H1 (cell line): ENCODE data around the gene RNF212. TPM values are rescaled to one million over a fixed set of nuclear protein-coding genes. Genes with fewer than 3 reads are reported as not detected.

Experiments used
- CTCF ChIA-PET: fragments of 300-600 bp; sonication (Branson Sonifier 250); formaldehyde crosslinking; loops from one replicate; lab custom pipeline; 2021; ENCODE audit not compliant: partially characterized antibody; lab: Charles Lee
- POLR2A ChIA-PET: fragments of 300-600 bp; sonication (Branson Sonifier 250); formaldehyde crosslinking; loops from one replicate; lab custom pipeline; 2021; ENCODE audit warnings: inconsistent platforms; ENCODE audit not compliant: partially characterized antibody; lab: Charles Lee
- DNase-seq, 2 experiments: peaks; one replicate each; pipeline versions ENCODE4 v3.0.0 to v3.0.0-alpha.2; 2010 to 2022; ENCODE audit warnings: low spot score in 2 of 2, low read depth in 1 of 2, mixed read lengths in 1 of 2
- FAIRE-seq: peaks from 2 replicates; lab custom pipeline; 2011; peaks lifted over from hg19 to GRCh38; lab: Jason Lieb, UNC
- H2AFZ ChIP-seq: 2 replicates; pipeline ENCODE4 v1.8.1; 2012; ENCODE audit warnings: low read length, inconsistent platforms
- H2AK5ac ChIP-seq: 2 replicates; pipeline ENCODE4 v1.6.1; 2013; ENCODE audit warnings: low read depth, low read length
- H2BK120ac ChIP-seq: replicated peaks from 2 replicates; pipeline ENCODE3; 2013; ENCODE audit warnings: low read depth, low read length, inconsistent platforms
- H2BK12ac ChIP-seq: 2 replicates; pipeline ENCODE4 v1.6.1; 2013; ENCODE audit warnings: low read depth, low read length
- H2BK15ac ChIP-seq: 2 replicates; pipeline ENCODE4 v1.6.1; 2013; ENCODE audit warnings: low read length
- H2BK20ac ChIP-seq: 2 replicates; pipeline ENCODE4 v1.6.1; 2013; ENCODE audit warnings: low read length
- H2BK5ac ChIP-seq: 2 replicates; pipeline ENCODE4 v1.6.1; 2013; ENCODE audit warnings: low read depth, low read length
- H3K14ac ChIP-seq: 2 replicates; pipeline ENCODE4 v1.6.1; 2013; ENCODE audit warnings: inconsistent platforms; ENCODE audit not compliant: insufficient read length
- H3K18ac ChIP-seq: 2 replicates; pipeline ENCODE4 v1.6.1; 2013; ENCODE audit warnings: low read length; ENCODE audit errors: extremely low read depth
- H3K23ac ChIP-seq: 2 replicates; pipeline ENCODE4 v1.6.1; 2013; ENCODE audit warnings: inconsistent platforms; ENCODE audit not compliant: insufficient read length
- H3K23me2 ChIP-seq: 2 replicates; pipeline ENCODE4 v1.6.1; 2013; ENCODE audit warnings: low read depth, low read length
- H3K27ac ChIP-seq: 2 replicates; pipeline ENCODE4 v1.6.1; 2011; ENCODE audit warnings: low read depth, low read length, inconsistent platforms
- H3K27me3 ChIP-seq, 4 experiments: replicated peaks in 1 of 4; 1 replicate in 1 of 4; 2 replicates in 3 of 4; pipeline versions ENCODE4 v1.6.1 to v1.8.1; 2011 to 2013; ENCODE audit warnings: low read length in 3 of 4, mild to moderate bottlenecking in 3 of 4, inconsistent platforms in 2 of 4, mixed read lengths in 2 of 4, moderate library complexity in 1 of 4; ENCODE audit not compliant: control insufficient read depth in 3 of 4, insufficient read depth in 3 of 4; ENCODE audit errors: extremely low read depth in 1 of 4
- H3K36me3 ChIP-seq, 4 experiments: 2 replicates each; pipeline versions ENCODE4 v1.6.1 to v1.8.1; 2011 to 2013; ENCODE audit warnings: mild to moderate bottlenecking in 4 of 4, low read length in 3 of 4, moderate library complexity in 2 of 4, control low read depth in 1 of 4, inconsistent platforms in 1 of 4; ENCODE audit not compliant: insufficient read depth in 4 of 4, control insufficient read depth in 2 of 4
- H3K4ac ChIP-seq: replicated peaks from 2 replicates; pipeline ENCODE3; 2013; ENCODE audit warnings: low read length, low read depth, mixed read lengths, inconsistent platforms; ENCODE audit not compliant: insufficient read length
- H3K4me1 ChIP-seq, 4 experiments: replicated peaks in 1 of 4; 1 replicate in 1 of 4; 2 replicates in 3 of 4; pipeline versions ENCODE4 v1.6.1 to v1.8.1; 2011 to 2013; ENCODE audit warnings: low read length in 3 of 4, inconsistent platforms in 2 of 4, mixed read lengths in 1 of 4; ENCODE audit not compliant: insufficient read depth in 4 of 4, control insufficient read depth in 3 of 4
- H3K4me2 ChIP-seq, 2 experiments: 2 replicates each; pipeline versions ENCODE4 v1.6.1 to v1.8.1; 2011 to 2013; ENCODE audit warnings: low read depth in 2 of 2, low read length in 2 of 2, control low read depth in 1 of 2, inconsistent platforms in 1 of 2, mild to moderate bottlenecking in 1 of 2; ENCODE audit not compliant: insufficient read depth in 1 of 2
- H3K4me3 ChIP-seq, 4 experiments: fragments of 200-600, 300-600 bp in 1 of 4; sonication (generic), shearing (Covaris generic), sonication (Bioruptor Twin) in 1 of 4; 2 replicates each; pipeline versions ENCODE4 v1.5.1 to v1.8.1; 2011 to 2016; ENCODE audit warnings: low read length in 4 of 4, low read depth in 3 of 4, control low read depth in 2 of 4, inconsistent platforms in 2 of 4, mild to moderate bottlenecking in 2 of 4, mixed read lengths in 1 of 4, moderate library complexity in 1 of 4; ENCODE audit not compliant: insufficient read depth in 2 of 4; ENCODE audit errors: extremely low read depth in 1 of 4
- H3K56ac ChIP-seq: replicated peaks from 2 replicates; pipeline ENCODE3; 2013; ENCODE audit warnings: low read depth, mild to moderate bottlenecking, mixed read lengths, low read length, inconsistent platforms; ENCODE audit not compliant: insufficient read length
- H3K79me1 ChIP-seq: 2 replicates; pipeline ENCODE4 v1.6.1; 2013; ENCODE audit warnings: low read depth, low read length, control low read depth
- H3K79me2 ChIP-seq, 2 experiments: 2 replicates each; pipeline versions ENCODE4 v1.6.1 to v1.8.1; 2012 to 2013; ENCODE audit warnings: low read length in 2 of 2, mild to moderate bottlenecking in 2 of 2, inconsistent platforms in 1 of 2; ENCODE audit not compliant: insufficient read depth in 2 of 2, control insufficient read depth in 1 of 2
- H3K9ac ChIP-seq, 4 experiments: replicated peaks in 1 of 4; 1 replicate in 1 of 4; 2 replicates in 3 of 4; pipeline versions ENCODE4 v1.6.1 to v1.8.1; 2011 to 2013; ENCODE audit warnings: low read depth in 3 of 4, low read length in 3 of 4, control low read depth in 2 of 4, mild to moderate bottlenecking in 2 of 4, moderate library complexity in 2 of 4, inconsistent platforms in 1 of 4; ENCODE audit errors: extremely low read depth in 1 of 4
- H3K9me3 ChIP-seq, 2 experiments: 2 replicates each; pipeline versions ENCODE4 v1.6.1 to v1.8.1; 2012 to 2013; ENCODE audit warnings: mild to moderate bottlenecking in 2 of 2, moderate library complexity in 2 of 2, control low read depth in 1 of 2, inconsistent platforms in 1 of 2, low read depth in 1 of 2, low read length in 1 of 2, mixed read lengths in 1 of 2; ENCODE audit not compliant: insufficient read depth in 2 of 2
- H4K20me1 ChIP-seq, 2 experiments: replicated peaks in 1 of 2; 2 replicates each; pipeline versions ENCODE3 to v1.8.1; 2011 to 2013; ENCODE audit warnings: inconsistent platforms in 2 of 2, low read length in 2 of 2, mild to moderate bottlenecking in 1 of 2; ENCODE audit not compliant: insufficient read depth in 2 of 2, control insufficient read depth in 1 of 2
- H4K5ac ChIP-seq: 2 replicates; pipeline ENCODE4 v1.6.1; 2013; ENCODE audit warnings: low read length, low read depth, mixed read lengths, inconsistent platforms; ENCODE audit not compliant: insufficient read length
- H4K8ac ChIP-seq: 2 replicates; pipeline ENCODE4 v1.8.0; 2013; ENCODE audit warnings: mild to moderate bottlenecking, moderate library complexity, low read length, inconsistent platforms; ENCODE audit not compliant: insufficient read depth; ENCODE audit errors: extremely low read depth
- H4K91ac ChIP-seq: replicated peaks from 2 replicates; pipeline ENCODE3; 2013; ENCODE audit warnings: low read length, mixed read lengths, inconsistent platforms; ENCODE audit not compliant: insufficient read length
- ATF3 ChIP-seq: IDR thresholded peaks from 2 replicates; pipeline ENCODE4 v1.6.1; 2011; ENCODE audit warnings: low read depth, mild to moderate bottlenecking, low read length; ENCODE audit not compliant: insufficient read depth
- EGR1 ChIP-seq: IDR thresholded peaks from 2 replicates; pipeline ENCODE4 v1.6.1; 2011; ENCODE audit warnings: low read depth, low read length, borderline replicate concordance
- HDAC2 ChIP-seq, 2 experiments: fragments of 300-600 bp in 1 of 2; sonication (generic) in 1 of 2; IDR thresholded peaks; 2 replicates each; pipeline ENCODE4 v1.6.1; 2011 to 2012; ENCODE audit warnings: low read depth in 2 of 2, low read length in 2 of 2, mild to moderate bottlenecking in 2 of 2, moderate library complexity in 2 of 2, borderline replicate concordance in 1 of 2, inconsistent platforms in 1 of 2
- MAFK ChIP-seq: IDR thresholded peaks from 2 replicates; pipeline ENCODE4 v1.6.1; 2012; ENCODE audit warnings: low read depth, mild to moderate bottlenecking, improper control_type of control experiment, low read length
- POLR2A ChIP-seq, 2 experiments: IDR thresholded peaks; 1 replicate in 1 of 2; 2 replicates in 1 of 2; pipeline ENCODE4 v1.6.1; 2011; ENCODE audit warnings: low read depth in 2 of 2, low read length in 2 of 2, mild to moderate bottlenecking in 2 of 2; ENCODE audit errors: control extremely low read depth in 1 of 2
- RAD21 ChIP-seq, 2 experiments: IDR thresholded peaks in 1 of 2; conservative IDR thresholded peaks in 1 of 2; 2 replicates each; pipeline ENCODE4 v1.6.1; 2011; ENCODE audit warnings: low read depth in 2 of 2, low read length in 2 of 2, improper control_type of control experiment in 1 of 2, inconsistent platforms in 1 of 2, mild to moderate bottlenecking in 1 of 2, moderate library complexity in 1 of 2
- YY1 ChIP-seq: IDR thresholded peaks from 2 replicates; pipeline ENCODE4 v1.6.1; 2011; ENCODE audit warnings: low read depth, mild to moderate bottlenecking, low read length
- WGBS, 2 experiments: shearing (Covaris generic) in 1 of 2; methylation state at CpG; one replicate each; pipeline versions ENCODE4 v1.1.6 to v1.1.7; 2013 to 2015; ENCODE audit warnings: low lambda C conversion rate in 2 of 2, mixed read lengths in 2 of 2, inconsistent platforms in 1 of 2, low coverage in 1 of 2, missing lambda C conversion rate in 1 of 2; ENCODE audit not compliant: insufficient replicate concordance in 2 of 2, insufficient coverage in 1 of 2, insufficient read length in 1 of 2; ENCODE audit errors: extremely low coverage in 1 of 2, missing lambda C conversion rate in 1 of 2; 5-methylcytosine and 5-hydroxymethylcytosine counted together
- polyA plus RNA-seq, 7 experiments: library from polyadenylated mRNA; depleted of rRNA in 3 of 7; stranded (reverse) in 5 of 7; unstranded in 2 of 7; fragments of >200 nt in 5 of 7; fragments of 200-250 nt in 2 of 7; gene quantifications; 1 replicate in 5 of 7; 2 replicates in 1 of 7; 4 replicates in 1 of 7; pipeline versions ENCODE4 v1.2.1 to v1.2.3, GENCODE V29; 2011 to 2013; ENCODE audit warnings: missing spikeins in 2 of 7, mixed read lengths in 2 of 7
- total RNA-seq: library from RNA; stranded (reverse); fragmentation: NEBNext Ultra II Directional; extraction: Animal tissue kit (Norgen Biotek cat#: 25700); gene quantifications from 2 replicates; pipeline ENCODE4 v1.2.1, GENCODE V29; 2021

The RNF212 gene
- total and polyA plus RNA-seq, 2 of the 8 experiments (the other 6 are each of a cell fraction or from before 2014, with no cell fraction given) = 3.4 to 5.4 TPM

- POLR2A ChIA-PET = no interaction called here
- H3K4me3 ChIP-seq = no peak overlapping the region
- no peak overlapping the region for H3K56ac ChIP-seq
- CTCF ChIA-PET = interaction anchor here (0.5 to 2.7 kb wide), 7 partner anchors 10 to 132 kb away, joined by 3 to 12 read pairs (median 3); no protein-coding TSS in a partner anchor
- H3K4ac ChIP-seq = no peak overlapping the region
- no peak overlapping the region for H3K14ac ChIP-seq
- H2AFZ ChIP-seq = no peak overlapping the region
- no peaks in the 10 kb centered on the region for H3K9me3 ChIP-seq
- H3K27me3 ChIP-seq = peaks cover 0 to 10% (median 9%) of the 10 kb centered on the region in 4 experiments; a peak in 6 of 7 replicates
- H3K4me2 ChIP-seq = no peak overlapping the region
- no peak overlapping the region for H3K18ac ChIP-seq
- no peak overlapping the region for H3K27ac ChIP-seq
- TF ChIP-seq YY1 (no peak), HDAC2 (IDR thresholded peaks at IDR 0.05; ENCODE audit: borderline replicate concordance in 1 of 2, low read depth in 2 of 2, low read length in 2 of 2) (no peak), MAFK (no peak), RAD21 (IDR thresholded peaks at IDR 0.05 in 1 of 2, conservative IDR thresholded peaks at IDR 0.05 in 1 of 2; ENCODE audit: low read depth in 2 of 2, low read length in 2 of 2) (no peak), ATF3 (no peak), POLR2A (IDR thresholded peaks at IDR 0.05; ENCODE audit: control extremely low read depth in 1 of 2, low read depth in 2 of 2, low read length in 2 of 2) (no peak), EGR1 (no peak)
- H2BK12ac ChIP-seq = no peak overlapping the region
- H3K9ac ChIP-seq = no peak overlapping the region
- H3K79me2 ChIP-seq = no peaks in the 10 kb centered on the region
- peaks cover 0 to 7% (median 4%) of the 10 kb centered on the region in 4 experiments; a peak in 2 of 7 replicates for H3K4me1 ChIP-seq
- DNase-seq = no peak
- H3K23me2 ChIP-seq = no peaks in the 10 kb centered on the region
- H3K79me1 ChIP-seq = no peaks in the 10 kb centered on the region
- no peak overlapping the region for H3K23ac ChIP-seq
- no peak overlapping the region for H2BK20ac ChIP-seq
- no peaks in the 10 kb centered on the region for H3K36me3 ChIP-seq
- no peak overlapping the region for H4K91ac ChIP-seq
- no peak for FAIRE-seq
- no peak overlapping the region for H2BK120ac ChIP-seq
- no peak overlapping the region for H2BK5ac ChIP-seq
- no peak overlapping the region for H2BK15ac ChIP-seq
- H4K20me1 ChIP-seq = no peaks in the 10 kb centered on the region
- 86% methylated on average over 35 of the region's 35 CpGs; no CpG with 5 or more reads in 1 of the 2 experiments for WGBS, 2 experiments
- H4K5ac ChIP-seq = no peak overlapping the region
- no peak overlapping the region for H2AK5ac ChIP-seq
- no peak overlapping the region for H4K8ac ChIP-seq
Measured at GRCh38 chr4:1058198-1058996, 55.0 kb downstream of the RNF212 start.
